WTC11 (cell line): Measurements from ENCODE around the gene ASIC3. TPM values are rescaled to one million over a fixed set of nuclear protein-coding genes. Genes with fewer than 3 reads are reported as not detected.
A peak's percentile ranks its signal among the peaks of the same experiment; 100 is the strongest.

ENCODE experiments used
- AFF4 ChIP-seq: sonication (generic); formaldehyde crosslinking; IDR thresholded peaks from 2 replicates; pipeline ENCODE4 v1.8.1; 2023; ENCODE audit warnings: mild to moderate bottlenecking, missing genetic modification reagents, borderline replicate concordance
- ARID4B ChIP-seq: sonication (generic); formaldehyde crosslinking; IDR thresholded peaks from 2 replicates; pipeline ENCODE4 v1.8.0; 2023; ENCODE audit warnings: missing genetic modification reagents, mild to moderate bottlenecking, borderline replicate concordance
- CBFB ChIP-seq: sonication (generic); formaldehyde crosslinking; IDR thresholded peaks from 2 replicates; pipeline ENCODE4 v1.8.1; 2022; ENCODE audit warnings: mild to moderate bottlenecking, low read depth, missing genetic modification reagents
- ELF4 ChIP-seq: sonication (generic); formaldehyde crosslinking; IDR thresholded peaks from 2 replicates; pipeline ENCODE4 v1.8.1; 2022; ENCODE audit warnings: low read depth, mild to moderate bottlenecking, moderate library complexity, missing genetic modification reagents
- EMX1 ChIP-seq: fragments of 250-450 bp; sonication (Bioruptor Pico); IDR thresholded peaks from 2 replicates; pipeline ENCODE4 v1.8.0; 2021; ENCODE audit warnings: mild to moderate bottlenecking
- FOXK1 ChIP-seq: sonication (generic); formaldehyde crosslinking; IDR thresholded peaks from 2 replicates; pipeline ENCODE4 v1.8.0; 2022; ENCODE audit warnings: mild to moderate bottlenecking, moderate library complexity, missing genetic modification reagents
- FOXP1 ChIP-seq: sonication (generic); formaldehyde crosslinking; IDR thresholded peaks from 2 replicates; pipeline ENCODE4 v1.8.0; 2022; ENCODE audit warnings: missing genetic modification reagents, mild to moderate bottlenecking, moderate library complexity, borderline replicate concordance
- GTF2I ChIP-seq: fragments of 250-450 bp; sonication (Bioruptor Pico); conservative IDR thresholded peaks from 2 replicates; pipeline ENCODE4 v1.4.0; 2021; ENCODE audit warnings: mild to moderate bottlenecking
- HMGA2 ChIP-seq: fragments of 250-450 bp; sonication (Bioruptor Pico); IDR thresholded peaks from 2 replicates; pipeline ENCODE4 v1.4.0; 2021; ENCODE audit warnings: mild to moderate bottlenecking, moderate library complexity
- IRF2 ChIP-seq: sonication (generic); formaldehyde crosslinking; IDR thresholded peaks from 2 replicates; pipeline ENCODE4 v1.8.0; 2022; ENCODE audit warnings: low read depth, missing genetic modification reagents, borderline replicate concordance
- JAZF1 ChIP-seq: fragments of 250-450 bp; sonication (Bioruptor Pico); IDR thresholded peaks from 2 replicates; pipeline ENCODE4 v1.9.0; 2021; ENCODE audit warnings: moderate library complexity, mild to moderate bottlenecking, inconsistent platforms
- JUN ChIP-seq: sonication (generic); formaldehyde crosslinking; IDR thresholded peaks from 2 replicates; pipeline ENCODE4 v1.8.0; 2023; ENCODE audit warnings: mild to moderate bottlenecking, missing genetic modification reagents
- MLX ChIP-seq: sonication (generic); formaldehyde crosslinking; IDR thresholded peaks from 2 replicates; pipeline ENCODE4 v1.8.1; 2023; ENCODE audit warnings: mild to moderate bottlenecking, missing genetic modification reagents, moderate library complexity
- NFATC4 ChIP-seq: fragments of 250-450 bp; sonication (Bioruptor Pico); IDR thresholded peaks from 2 replicates; pipeline ENCODE4 v1.9.0; 2021; ENCODE audit warnings: mild to moderate bottlenecking
- PRRX2 ChIP-seq: fragments of 250-450 bp; sonication (Bioruptor Pico); IDR thresholded peaks from 2 replicates; pipeline ENCODE4 v1.8.0; 2021; ENCODE audit warnings: mild to moderate bottlenecking
- TP53 ChIP-seq: sonication (generic); formaldehyde crosslinking; IDR thresholded peaks from 2 replicates; pipeline ENCODE4 v1.8.1; 2023; ENCODE audit warnings: mild to moderate bottlenecking, missing genetic modification reagents
- ZNF219 ChIP-seq: sonication (generic); formaldehyde crosslinking; IDR thresholded peaks from 2 replicates; pipeline ENCODE4 v1.8.0; 2023; ENCODE audit warnings: missing genetic modification reagents, mild to moderate bottlenecking, borderline replicate concordance
- ZSCAN18 ChIP-seq: fragments of 250-450 bp; sonication (Bioruptor Pico); IDR thresholded peaks from 2 replicates; pipeline ENCODE4 v2.1.2; 2022; ENCODE audit warnings: mild to moderate bottlenecking, moderate library complexity
- total RNA-seq: library from RNA; stranded (reverse); gene quantifications from 3 replicates; pipeline ENCODE4 v1.2.3, GENCODE V29; 2021
- TF ChIP-seq, protein P1 (sequence below): sonication (generic); formaldehyde crosslinking; IDR thresholded peaks from 2 replicates; pipeline ENCODE4 v1.8.1; 2022; ENCODE audit warnings: mild to moderate bottlenecking, missing genetic modification reagents, moderate library complexity, borderline replicate concordance
- TF ChIP-seq, protein P2 (sequence below): sonication (generic); formaldehyde crosslinking; IDR thresholded peaks from 2 replicates; pipeline ENCODE4 v1.8.0; 2022; ENCODE audit warnings: mild to moderate bottlenecking, missing genetic modification reagents
- TF ChIP-seq, protein P3 (sequence below): sonication (generic); formaldehyde crosslinking; IDR thresholded peaks from 2 replicates; pipeline ENCODE4 v1.8.1; 2022; ENCODE audit warnings: low read depth, missing genetic modification reagents, borderline replicate concordance
- TF ChIP-seq, protein P4 (sequence below): sonication (generic); formaldehyde crosslinking; IDR thresholded peaks from 2 replicates; pipeline ENCODE4 v1.8.1; 2023; ENCODE audit warnings: mild to moderate bottlenecking, moderate library complexity, missing genetic modification reagents

ASIC3 gene
- total RNA-seq, 1 experiment from 2014 or later: 5.5 TPM

- peak; percentile 58; the same call in 1 of the 2 replicates for TF ChIP-seq ARID4B (CRISPR knock-in tag)
- TF ChIP-seq, protein P1, sequence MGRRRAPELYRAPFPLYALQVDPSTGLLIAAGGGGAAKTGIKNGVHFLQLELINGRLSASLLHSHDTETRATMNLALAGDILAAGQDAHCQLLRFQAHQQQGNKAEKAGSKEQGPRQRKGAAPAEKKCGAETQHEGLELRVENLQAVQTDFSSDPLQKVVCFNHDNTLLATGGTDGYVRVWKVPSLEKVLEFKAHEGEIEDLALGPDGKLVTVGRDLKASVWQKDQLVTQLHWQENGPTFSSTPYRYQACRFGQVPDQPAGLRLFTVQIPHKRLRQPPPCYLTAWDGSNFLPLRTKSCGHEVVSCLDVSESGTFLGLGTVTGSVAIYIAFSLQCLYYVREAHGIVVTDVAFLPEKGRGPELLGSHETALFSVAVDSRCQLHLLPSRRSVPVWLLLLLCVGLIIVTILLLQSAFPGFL (CRISPR knock-in tag): no peak
- TF ChIP-seq IRF2 (CRISPR knock-in tag): no peak
- TF ChIP-seq, protein P2, sequence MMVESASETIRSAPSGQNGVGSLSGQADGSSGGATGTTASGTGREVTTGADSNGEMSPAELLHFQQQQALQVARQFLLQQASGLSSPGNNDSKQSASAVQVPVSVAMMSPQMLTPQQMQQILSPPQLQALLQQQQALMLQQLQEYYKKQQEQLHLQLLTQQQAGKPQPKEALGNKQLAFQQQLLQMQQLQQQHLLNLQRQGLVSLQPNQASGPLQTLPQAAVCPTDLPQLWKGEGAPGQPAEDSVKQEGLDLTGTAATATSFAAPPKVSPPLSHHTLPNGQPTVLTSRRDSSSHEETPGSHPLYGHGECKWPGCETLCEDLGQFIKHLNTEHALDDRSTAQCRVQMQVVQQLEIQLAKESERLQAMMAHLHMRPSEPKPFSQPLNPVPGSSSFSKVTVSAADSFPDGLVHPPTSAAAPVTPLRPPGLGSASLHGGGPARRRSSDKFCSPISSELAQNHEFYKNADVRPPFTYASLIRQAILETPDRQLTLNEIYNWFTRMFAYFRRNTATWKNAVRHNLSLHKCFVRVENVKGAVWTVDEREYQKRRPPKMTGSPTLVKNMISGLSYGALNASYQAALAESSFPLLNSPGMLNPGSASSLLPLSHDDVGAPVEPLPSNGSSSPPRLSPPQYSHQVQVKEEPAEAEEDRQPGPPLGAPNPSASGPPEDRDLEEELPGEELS (CRISPR knock-in tag): no peak; the same call in 1 of the 2 replicates
- no peak for TF ChIP-seq ELF4 (CRISPR knock-in tag)
- TF ChIP-seq ZSCAN18 (CRISPR knock-in tag): no peak
- no peak; the same call in 1 of the 2 replicates for TF ChIP-seq FOXP1
- no peak; the same call in 1 of the 2 replicates for TF ChIP-seq FOXK1 (CRISPR knock-in tag)
- TF ChIP-seq, protein P3, sequence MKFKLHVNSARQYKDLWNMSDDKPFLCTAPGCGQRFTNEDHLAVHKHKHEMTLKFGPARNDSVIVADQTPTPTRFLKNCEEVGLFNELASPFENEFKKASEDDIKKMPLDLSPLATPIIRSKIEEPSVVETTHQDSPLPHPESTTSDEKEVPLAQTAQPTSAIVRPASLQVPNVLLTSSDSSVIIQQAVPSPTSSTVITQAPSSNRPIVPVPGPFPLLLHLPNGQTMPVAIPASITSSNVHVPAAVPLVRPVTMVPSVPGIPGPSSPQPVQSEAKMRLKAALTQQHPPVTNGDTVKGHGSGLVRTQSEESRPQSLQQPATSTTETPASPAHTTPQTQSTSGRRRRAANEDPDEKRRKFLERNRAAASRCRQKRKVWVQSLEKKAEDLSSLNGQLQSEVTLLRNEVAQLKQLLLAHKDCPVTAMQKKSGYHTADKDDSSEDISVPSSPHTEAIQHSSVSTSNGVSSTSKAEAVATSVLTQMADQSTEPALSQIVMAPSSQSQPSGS (CRISPR knock-in tag): no peak
- TF ChIP-seq, protein P4, sequence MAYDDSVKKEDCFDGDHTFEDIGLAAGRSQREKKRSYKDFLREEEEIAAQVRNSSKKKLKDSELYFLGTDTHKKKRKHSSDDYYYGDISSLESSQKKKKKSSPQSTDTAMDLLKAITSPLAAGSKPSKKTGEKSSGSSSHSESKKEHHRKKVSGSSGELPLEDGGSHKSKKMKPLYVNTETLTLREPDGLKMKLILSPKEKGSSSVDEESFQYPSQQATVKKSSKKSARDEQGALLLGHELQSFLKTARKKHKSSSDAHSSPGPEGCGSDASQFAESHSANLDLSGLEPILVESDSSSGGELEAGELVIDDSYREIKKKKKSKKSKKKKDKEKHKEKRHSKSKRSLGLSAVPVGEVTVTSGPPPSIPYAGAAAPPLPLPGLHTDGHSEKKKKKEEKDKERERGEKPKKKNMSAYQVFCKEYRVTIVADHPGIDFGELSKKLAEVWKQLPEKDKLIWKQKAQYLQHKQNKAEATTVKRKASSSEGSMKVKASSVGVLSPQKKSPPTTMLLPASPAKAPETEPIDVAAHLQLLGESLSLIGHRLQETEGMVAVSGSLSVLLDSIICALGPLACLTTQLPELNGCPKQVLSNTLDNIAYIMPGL: peak; percentile 42; the same call in 1 of the 2 replicates
- TF ChIP-seq GTF2I (CRISPR knock-in tag): no peak
- no peak for TF ChIP-seq TP53
- TF ChIP-seq ZNF219 (CRISPR knock-in tag): no peak
- no peak for TF ChIP-seq JAZF1 (CRISPR knock-in tag)
- TF ChIP-seq PRRX2 (CRISPR knock-in tag): no peak
- no peak for TF ChIP-seq NFATC4 (CRISPR knock-in tag)
- peak; percentile 70 for TF ChIP-seq JUN
- no peak for TF ChIP-seq MLX
- no peak for TF ChIP-seq EMX1
- TF ChIP-seq HMGA2 (CRISPR knock-in tag): no peak
- no peak for TF ChIP-seq CBFB (CRISPR knock-in tag)
- TF ChIP-seq AFF4 (CRISPR knock-in tag): no peak
Observed at GRCh38 chr7:151080522-151081169, 32.3 kb downstream of the ASIC3 start, which contains the start of gene FASTK (continued).
